ENCODE data around the gene TAF1C. TPM values are rescaled to one million over a fixed set of nuclear protein-coding genes. Genes with fewer than 3 reads are reported as not detected.

The TAF1C gene
- total RNA-seq, 2 experiments from 2014 or later, result 44.4 to 45.7 TPM

DNA sequence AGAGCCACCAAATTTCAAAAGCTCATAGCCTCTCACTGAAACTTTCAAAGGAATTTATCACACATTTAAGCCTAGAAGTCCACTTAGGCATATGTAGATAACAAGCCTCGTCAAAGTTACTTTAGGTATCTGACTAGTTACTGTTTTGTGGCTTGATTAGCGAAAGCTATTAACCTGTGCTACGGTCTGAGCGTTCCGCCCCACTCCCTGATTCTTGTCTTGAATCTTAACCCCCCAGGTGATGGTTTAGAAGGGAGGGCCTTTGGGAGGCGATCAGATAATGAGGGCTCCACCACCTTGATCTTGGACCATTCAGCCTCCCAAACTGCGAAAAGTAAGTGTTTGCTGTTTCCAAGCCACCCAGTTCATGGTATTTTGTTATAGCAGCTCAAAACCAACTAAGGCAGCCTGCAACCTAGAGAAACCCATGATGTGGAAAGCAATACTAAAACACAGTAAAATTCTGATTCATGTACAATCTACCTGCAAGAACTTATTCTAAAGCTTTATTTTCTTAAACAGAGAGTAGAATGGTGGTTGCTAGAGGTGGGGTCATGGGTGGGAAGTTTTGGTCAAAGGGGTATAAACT is 49.0 kb downstream of the TAF1C start:
- intact Hi-C loops (cut with DNase I, micrococcal nuclease), result loop anchor here in 1 of 2 experiments (2.0 kb wide), 1 partner anchor 53 kb away; no protein-coding TSS in a partner anchor
- H3K9me3 Mint-ChIP-seq (ENCODE audit: low read depth), result no peaks in the 10 kb centered on the region
- H3K4me1 Mint-ChIP-seq, result peaks cover 43% of the 10 kb centered on the region
- no peak overlapping the region for H3K27ac Mint-ChIP-seq
- DNase-seq, result no peak
- ChIA-PET CTCF (interaction anchor here (0.5 to 1.4 kb wide), 7 partner anchors 9 to 61 kb away, joined by 3 to 5 read pairs (median 4); partner anchors contain the start of gene TAF1C), POLR2A (no interaction called here)
- H3K36me3 Mint-ChIP-seq (ENCODE audit: low read depth), result peaks cover 3% of the 10 kb centered on the region
- H3K27me3 Mint-ChIP-seq, result no peaks in the 10 kb centered on the region
- ATAC-seq, result no peak
- H3K4me3 Mint-ChIP-seq, result no peak overlapping the region

GRCh38 chr16:84137287-84137686 is 49.6 kb downstream of the TAF1C start:
- no peak for DNase-seq
- POLR2A ChIA-PET, result no interaction called here
- H3K36me3 Mint-ChIP-seq (ENCODE audit: low read depth), result peaks cover 3% of the 10 kb centered on the region
- H3K27ac Mint-ChIP-seq, result no peak overlapping the region
- intact Hi-C loops (cut with DNase I, micrococcal nuclease), result no loop called here
- H3K4me1 Mint-ChIP-seq, result peaks cover 42% of the 10 kb centered on the region
- no peak for ATAC-seq
- H3K27me3 Mint-ChIP-seq, result no peaks in the 10 kb centered on the region
- no peaks in the 10 kb centered on the region for H3K9me3 Mint-ChIP-seq (ENCODE audit: low read depth)
- no peak overlapping the region for H3K4me3 Mint-ChIP-seq
- CTCF ChIA-PET, result interaction anchor here (1.4 kb wide), 1 partner anchor 52 kb away, joined by 5 read pairs; no protein-coding TSS in a partner anchor

DNA sequence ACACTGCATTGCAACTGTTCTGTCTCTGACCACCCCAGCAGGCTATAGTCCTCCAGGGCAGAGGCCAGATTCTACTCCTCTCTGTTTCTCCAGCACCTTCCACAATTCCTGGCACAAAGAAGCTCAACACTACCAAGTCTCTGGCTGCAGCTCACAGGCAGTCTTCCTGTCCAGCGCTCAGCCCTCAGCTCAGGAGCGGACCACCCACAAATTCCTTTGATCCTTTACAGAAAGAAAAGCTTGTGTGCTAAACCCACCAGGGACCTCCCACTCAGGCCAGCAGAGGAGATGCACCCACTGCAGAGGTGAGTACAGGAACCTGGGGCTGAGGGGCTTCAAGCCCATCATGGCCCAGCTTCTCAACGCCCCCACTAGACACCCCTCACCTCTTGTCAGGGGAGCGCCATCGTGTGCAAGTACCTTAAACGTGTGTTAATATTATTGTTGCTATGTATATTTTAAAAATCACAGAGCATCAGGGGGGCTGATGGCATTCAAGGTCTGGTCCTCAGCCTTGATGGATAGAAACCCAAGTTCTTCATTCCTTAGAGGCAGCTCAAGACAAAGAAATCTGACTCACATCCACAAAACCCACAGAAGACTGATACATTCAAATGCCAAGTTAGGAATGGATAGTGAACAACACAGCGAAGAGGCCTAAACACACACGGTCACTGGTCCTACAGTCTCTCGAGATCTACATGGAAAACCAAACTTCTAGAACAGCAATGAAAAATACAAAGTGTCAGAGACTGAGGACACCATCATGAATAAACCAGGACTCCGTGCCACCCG is 50.3 kb downstream of the TAF1C start:
- peaks cover 42% of the 10 kb centered on the region for H3K4me1 Mint-ChIP-seq
- ChIA-PET POLR2A (interaction anchor here (0.6 kb wide), 1 partner anchor 37 kb away, joined by 3 read pairs; no protein-coding TSS in a partner anchor), CTCF (interaction anchor here (1.4 kb wide), 1 partner anchor 52 kb away, joined by 5 read pairs; no protein-coding TSS in a partner anchor)
- H3K36me3 Mint-ChIP-seq (ENCODE audit: low read depth), result peaks cover 3% of the 10 kb centered on the region
- intact Hi-C loops (cut with DNase I, micrococcal nuclease), result no loop called here
- no peak overlapping the region for H3K4me3 Mint-ChIP-seq
- no peak overlapping the region for H3K27ac Mint-ChIP-seq
- no peaks in the 10 kb centered on the region for H3K9me3 Mint-ChIP-seq (ENCODE audit: low read depth)
- H3K27me3 Mint-ChIP-seq, result no peaks in the 10 kb centered on the region
- no peak for ATAC-seq
- DNase-seq, result no peak

DNA sequence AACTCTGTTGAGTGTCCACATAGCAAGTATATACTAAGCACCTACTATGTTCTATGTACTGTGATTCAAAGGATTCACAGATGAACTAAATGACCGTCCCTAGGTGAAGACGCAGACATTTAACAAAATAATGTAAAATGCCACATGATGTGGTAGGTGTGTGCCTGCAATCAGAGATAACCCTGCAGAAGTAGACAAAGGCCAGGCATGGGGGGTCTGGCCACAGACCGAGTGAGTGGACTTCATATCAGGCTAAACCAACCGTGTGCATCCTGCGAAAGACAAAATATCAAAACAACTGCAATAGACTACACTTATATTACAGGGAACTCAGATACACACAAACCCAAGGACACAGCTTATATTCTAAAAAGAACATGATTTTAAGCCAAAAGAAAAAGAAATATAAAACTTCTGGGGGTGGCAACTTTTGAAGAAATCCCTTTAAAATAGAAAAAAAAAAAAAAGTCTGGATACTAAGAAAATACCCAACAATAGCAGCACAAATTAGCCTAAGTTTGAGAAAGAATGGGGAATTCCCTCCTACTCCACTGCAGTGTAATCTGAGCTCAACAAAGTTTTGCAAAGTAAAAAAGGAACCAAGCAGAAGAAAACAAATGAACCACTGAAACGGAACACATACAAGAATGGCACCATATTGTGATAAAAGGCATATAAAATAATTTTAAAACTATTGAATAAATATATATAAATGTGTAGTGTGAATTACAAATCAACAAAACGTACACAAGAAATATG is 54.2 kb downstream of the TAF1C start:
- intact Hi-C loops (cut with DNase I, micrococcal nuclease), result no loop called here
- DNase-seq (no peak), ATAC-seq (no peak)
- no peak overlapping the region for H3K27ac Mint-ChIP-seq
- H3K27me3 Mint-ChIP-seq, result no peaks in the 10 kb centered on the region
- H3K36me3 Mint-ChIP-seq (ENCODE audit: low read depth), result peaks cover 12% of the 10 kb centered on the region
- no peaks in the 10 kb centered on the region for H3K9me3 Mint-ChIP-seq (ENCODE audit: low read depth)
- ChIA-PET POLR2A (no interaction called here), CTCF (interaction anchor here (0.6 to 0.9 kb wide), 3 partner anchors 9 to 398 kb away, joined by 3 to 6 read pairs (median 3); no protein-coding TSS in a partner anchor)
- H3K4me3 Mint-ChIP-seq, result no peak overlapping the region
- H3K4me1 Mint-ChIP-seq, result peaks cover 18% of the 10 kb centered on the region

DNA sequence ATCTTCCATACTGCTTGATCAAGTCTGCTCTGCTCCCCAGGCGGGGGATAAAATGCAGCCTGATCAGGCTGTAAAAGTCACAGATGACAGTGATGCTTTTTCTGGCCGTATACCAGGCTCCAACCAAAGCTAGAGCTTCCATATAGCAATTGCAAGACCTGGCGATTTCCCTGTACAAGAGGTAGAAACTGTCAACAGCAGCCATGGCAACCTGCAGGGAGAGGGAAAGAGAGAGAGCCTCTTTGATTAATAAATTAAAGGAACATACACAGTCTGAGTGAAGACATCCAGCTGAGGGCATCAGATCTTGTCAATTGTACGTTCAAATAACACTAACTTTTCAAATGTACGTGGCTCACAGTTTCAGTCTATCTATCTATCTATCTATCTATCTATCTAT is 55.7 kb downstream of the TAF1C start:
- Mint-ChIP-seq H3K4me1 (peaks cover 6% of the 10 kb centered on the region), H3K27me3 (no peaks in the 10 kb centered on the region), H3K36me3 (ENCODE audit: low read depth) (peaks cover 12% of the 10 kb centered on the region), H3K27ac (no peak overlapping the region), H3K9me3 (ENCODE audit: low read depth) (no peaks in the 10 kb centered on the region), H3K4me3 (no peak overlapping the region)
- POLR2A ChIA-PET, result no interaction called here
- intact Hi-C loops (cut with DNase I, micrococcal nuclease), result no loop called here
- ATAC-seq (no peak), DNase-seq (no peak)
- CTCF ChIA-PET, result interaction anchor here (0.6 kb wide), 1 partner anchor 36 kb away, joined by 3 read pairs; no protein-coding TSS in a partner anchor

Other genes with a start within 250 kb of the TAF1C start
- 1 to 10 TPM in 1 of 2 experiments, under 1 TPM in 1; 0.75 to 1.0 TPM for gene OSGIN1, start 233.8 kb downstream of the TAF1C start, total RNA-seq
- not detected for gene NECAB2, start 218.8 kb downstream of the TAF1C start, total RNA-seq
- gene SLC38A8, start 144.3 kb downstream of the TAF1C start, total RNA-seq, result not detected
- 10 to 100 TPM; 32.0 to 32.2 TPM for gene MBTPS1, start 70.1 kb downstream of the TAF1C start, total RNA-seq
- 10 to 100 TPM in 1 of 2 experiments, 1 to 10 TPM in 1; 7.4 to 11.4 TPM for gene HSDL1, start 41.9 kb downstream of the TAF1C start, total RNA-seq
- under 1 TPM in 1 of 2 experiments, not detected in 1; 0.39 TPM for gene DNAAF1, start 41.7 kb downstream of the TAF1C start, total RNA-seq
- under 1 TPM; 0.16 to 0.18 TPM for gene ADAD2, start 4.1 kb upstream of the TAF1C start, total RNA-seq
- not detected for gene KCNG4, start 53.0 kb upstream of the TAF1C start, total RNA-seq
- not detected for gene WFDC1, start 107.8 kb upstream of the TAF1C start, total RNA-seq
- not detected for gene ATP2C2, start 181.5 kb upstream of the TAF1C start, total RNA-seq